HCT116 (cell line): ENCODE measurements around the gene NFIX. TPM values are rescaled to one million over a fixed set of nuclear protein-coding genes. Genes with fewer than 3 reads are reported as not detected.
"Not testable (repeated sequence)": the region's sequence is repeated elsewhere in the genome, so short reads cannot be mapped to it uniquely, and the experiment has no call there.

Experiments
- ATAC-seq: fragments of 200-7000 bp; cut with Tn5 transposase; 2 replicates; pipeline ENCODE4 v1.9.1; 2020; ENCODE audit warnings: mild to moderate bottlenecking, moderate library complexity
- BruUV-seq: library from RNA; stranded (reverse); fragments of 400-500 nt; replicated peaks from 2 replicates; lab custom pipeline; 2021; lab: Mats Ljungman, UMichigan
- CTCF ChIA-PET: fragments of 300-600 bp; sonication (Branson Sonifier 250); formaldehyde crosslinking; loops from one replicate; lab custom pipeline; 2021; ENCODE audit warnings: antibody characterized with exemption; lab: Charles Lee
- POLR2A ChIA-PET: fragments of 300-600, 350-600 bp; sonication (Branson Sonifier 250); formaldehyde crosslinking; loops from one replicate; lab custom pipeline; 2021; ENCODE audit warnings: antibody characterized with exemption; lab: Charles Lee
- RAD21 ChIA-PET, 2 experiments: fragments of 300-600 bp; sonication (Branson Sonifier 250); formaldehyde crosslinking; loops; one replicate each; lab custom pipeline; 2023; ENCODE audit warnings: low total read pairs in 2 of 2; ENCODE audit not compliant: uncharacterized antibody in 2 of 2, unreplicated experiment in 2 of 2, low non-redundant PET in 1 of 2; lab: Charles Lee
- DNase-seq: peaks from one replicate; pipeline ENCODE4 v3.0.0-alpha.2; 2010; ENCODE audit warnings: low read depth, low spot score
- H2AFZ ChIP-seq: fragments of 200-600 bp; shearing (Covaris generic), sonication (generic); 2 replicates; pipeline ENCODE4 v1.6.1; 2017; ENCODE audit warnings: low read depth, mixed run types, mixed read lengths, antibody characterized with exemption, low read length; ENCODE audit not compliant: poor library complexity, severe bottlenecking
- H3K27ac ChIP-seq: 2 replicates; pipeline ENCODE4 v1.5.1; 2012; ENCODE audit warnings: low read depth, low read length
- H3K27me3 ChIP-seq: fragments of 200-600 bp; sonication (generic); 2 replicates; pipeline ENCODE4 v1.6.1; 2016; ENCODE audit warnings: mixed run types, low read length, mixed read lengths; ENCODE audit not compliant: insufficient read depth
- H3K36me3 ChIP-seq, 2 experiments: fragments of 200-500 bp in 1 of 2; fragments of 200-600 bp in 1 of 2; sonication (Bioruptor generic) in 1 of 2; sonication (generic) in 1 of 2; 2 replicates each; pipeline versions ENCODE4 v1.5.1 to v1.6.1; 2014 to 2016; ENCODE audit warnings: low read length in 2 of 2, inconsistent platforms in 1 of 2, mixed read lengths in 1 of 2, mixed run types in 1 of 2; ENCODE audit not compliant: insufficient read depth in 2 of 2, control insufficient read depth in 1 of 2
- H3K4me1 ChIP-seq, 2 experiments: fragments of 200-600 bp in 1 of 2; sonication (generic) in 1 of 2; 2 replicates each; pipeline versions ENCODE4 v1.5.1 to v1.6.1; 2012 to 2017; ENCODE audit warnings: low read length in 2 of 2, inconsistent platforms in 1 of 2, mild to moderate bottlenecking in 1 of 2, mixed read lengths in 1 of 2, mixed run types in 1 of 2, moderate library complexity in 1 of 2; ENCODE audit not compliant: insufficient read depth in 2 of 2, control insufficient read depth in 1 of 2
- H3K4me2 ChIP-seq: fragments of 200-600 bp; sonication (generic); 2 replicates; pipeline ENCODE4 v1.6.1; 2017; ENCODE audit warnings: mixed run types, low read length, mixed read lengths
- H3K4me3 ChIP-seq, 2 experiments: fragments of 200-600 bp in 1 of 2; sonication (generic) in 1 of 2; replicated peaks in 1 of 2; 2 replicates each; pipeline ENCODE4 v1.5.1; 2011 to 2016; ENCODE audit warnings: low read length in 2 of 2, control low read depth in 1 of 2, low read depth in 1 of 2, mild to moderate bottlenecking in 1 of 2, mixed read lengths in 1 of 2, mixed run types in 1 of 2
- H3K79me2 ChIP-seq: fragments of 200-600 bp; sonication (generic); 2 replicates; pipeline ENCODE4 v1.6.1; 2017; ENCODE audit warnings: mild to moderate bottlenecking, mixed run types, low read length, moderate library complexity, mixed read lengths; ENCODE audit not compliant: insufficient read depth
- H3K9ac ChIP-seq: fragments of 200-600 bp; sonication (generic); 2 replicates; pipeline ENCODE4 v1.6.1; 2016; ENCODE audit warnings: low read length, mixed read lengths
- H3K9me2 ChIP-seq: fragments of 200-600 bp; sonication (generic), shearing (Covaris generic); 2 replicates; pipeline ENCODE4 v1.6.1; 2017; ENCODE audit warnings: mixed run types, mild to moderate bottlenecking, moderate library complexity; ENCODE audit not compliant: insufficient read depth
- H3K9me3 ChIP-seq, 2 experiments: fragments of 200-500 bp in 1 of 2; fragments of 200-600 bp in 1 of 2; sonication (Bioruptor generic) in 1 of 2; sonication (generic) in 1 of 2; 2 replicates each; pipeline ENCODE4 v1.6.1; 2014 to 2017; ENCODE audit warnings: low read length in 2 of 2, mixed read lengths in 2 of 2, inconsistent platforms in 1 of 2, low read depth in 1 of 2, mild to moderate bottlenecking in 1 of 2, mixed run types in 1 of 2, moderate library complexity in 1 of 2; ENCODE audit not compliant: control insufficient read depth in 1 of 2, insufficient read depth in 1 of 2
- H4K20me1 ChIP-seq: fragments of 200-600 bp; sonication (generic), shearing (Covaris generic); 2 replicates; pipeline ENCODE4 v1.6.1; 2017; ENCODE audit warnings: mixed run types, mild to moderate bottlenecking, moderate library complexity; ENCODE audit not compliant: insufficient read depth
- CBX3 ChIP-seq: IDR thresholded peaks from 2 replicates; pipeline ENCODE4 v1.6.1; 2012; ENCODE audit warnings: low read depth
- CTCF ChIP-seq, 3 experiments: fragments of 200-600 bp in 1 of 3; sonication (generic) in 1 of 3; IDR thresholded peaks in 2 of 3; conservative IDR thresholded peaks in 1 of 3; 2 replicates each; pipeline ENCODE4 v1.5.1; 2012 to 2017; ENCODE audit warnings: low read depth in 2 of 3, low read length in 2 of 3, antibody characterized with exemption in 1 of 3, borderline replicate concordance in 1 of 3, control low read depth in 1 of 3, mild to moderate bottlenecking in 1 of 3, mixed read lengths in 1 of 3, mixed run types in 1 of 3, moderate library complexity in 1 of 3; ENCODE audit not compliant: insufficient read depth in 1 of 3
- FOSL1 ChIP-seq: IDR thresholded peaks from 2 replicates; pipeline ENCODE4 v1.6.1; 2012; ENCODE audit warnings: low read depth
- JUND ChIP-seq: IDR thresholded peaks from 2 replicates; pipeline ENCODE4 v1.6.1; 2012
- POLR2A ChIP-seq: IDR thresholded peaks from 2 replicates; pipeline ENCODE4 v1.7.0; 2011; ENCODE audit warnings: borderline replicate concordance; ENCODE audit not compliant: insufficient read depth, insufficient read length; ENCODE audit errors: extremely low read depth
- SIN3A ChIP-seq: IDR thresholded peaks from 2 replicates; pipeline ENCODE4 v1.6.1; 2012; ENCODE audit warnings: low read depth
- intact Hi-C: fragments of 100-400 bp; cut with micrococcal nuclease; formaldehyde crosslinking; loops from 2 replicates; pipeline ENCODE4 v1.10.0; 2022
- total RNA-seq: library from RNA; stranded (reverse); gene quantifications from one replicate; pipeline ENCODE4 v1.2.1, GENCODE V29; 2021; ENCODE audit not compliant: unreplicated experiment

The NFIX gene
- total RNA-seq, 1 experiment from 2014 or later: 34.8 TPM

- TF ChIP-seq CTCF (IDR thresholded peaks at IDR 0.05 in 2 of 3, conservative IDR thresholded peaks at IDR 0.05 in 1 of 3; ENCODE audit: borderline replicate concordance in 1 of 3, insufficient read depth in 1 of 3, low read depth in 2 of 3, low read length in 2 of 3): no peak
- no peak; the same call in 1 of the 2 replicates for TF ChIP-seq JUND
- no peak for TF ChIP-seq FOSL1
- peak; percentile 72 for TF ChIP-seq SIN3A
- peak; percentile 95 for TF ChIP-seq POLR2A
Measured at GRCh38 chr19:12956446-12957388, 38.6 kb upstream of the NFIX start, which contains the start of gene GADD45GIP1 (continued).

GRCh38 chr19:12957389-12957952 lies 37.8 kb upstream of the NFIX start:
- CTCF ChIA-PET: interaction anchor here (3.6 kb wide), 1 partner anchor 8 kb away, joined by 15 read pairs; no protein-coding TSS in a partner anchor
- POLR2A ChIA-PET, intact Hi-C loops: not testable (repeated sequence)

More at GRCh38 chr19:12957389-12957952, 37.8 kb upstream of the NFIX start:
- H4K20me1 ChIP-seq, DNase-seq, BruUV-seq, H3K27me3 ChIP-seq, H3K9me3 ChIP-seq, H3K9me2 ChIP-seq, RAD21 ChIA-PET: not testable (repeated sequence)
- Histone ChIP-seq H3K27ac (peak overlapping the region; percentile 98), H3K36me3 (peaks cover 6 to 23% of the 10 kb centered on the region in 2 experiments; a peak in 2 of 4 replicates), H3K4me2 (peak overlapping the region; percentile 86), H3K79me2 (peaks cover 44% of the 10 kb centered on the region), H3K4me3 (peak overlapping the region; percentile 75 to 92), H3K9ac (peak overlapping the region; percentile 97), H2AFZ (peak overlapping the region; percentile 68), H3K4me1 (peaks cover 9 to 29% of the 10 kb centered on the region in 2 experiments)
- peak; percentile 44 for ATAC-seq
- TF ChIP-seq CBX3: peak; percentile 25
